ENCODE results near the gene SPSB2.

Gene SPSB2

GRCh38 chr12:6823182-6824084 lies 49.7 kb downstream of the SPSB2 start:
- no peak for TF ChIP-seq CTCF (IDR thresholded peaks at IDR 0.05; ENCODE audit: low read depth, low read length, missing control alignments)
- H3K4me3 ChIP-seq (ENCODE audit: low read depth, low read length), result no peak overlapping the region

GRCh38 chr12:6822426-6823135 lies 50.5 kb downstream of the SPSB2 start:
- TF ChIP-seq CTCF (IDR thresholded peaks at IDR 0.05; ENCODE audit: low read depth, low read length, missing control alignments), result no peak
- no peak overlapping the region for H3K4me3 ChIP-seq (ENCODE audit: low read depth, low read length)
- DNase-seq (ENCODE audit: low read depth), result no peak

More at GRCh38 chr12:6823182-6824084, 49.7 kb downstream of the SPSB2 start:
- no peak for DNase-seq (ENCODE audit: low read depth)

GRCh38 chr12:6821591-6822425 lies 51.3 kb downstream of the SPSB2 start, which contains the start of gene GPR162:
Gene GPR162 (plus strand): TSS chr12:6821821. CDS start chr12:6823899, 2,078 bp downstream.
- no peak for TF ChIP-seq CTCF (IDR thresholded peaks at IDR 0.05; ENCODE audit: low read depth, low read length, missing control alignments)
- DNase-seq (ENCODE audit: low read depth), result no peak
- no peak within 1 kb of the TSS for H3K4me3 ChIP-seq (ENCODE audit: low read depth, low read length)
